C4-2B (cell line): ENCODE results near the gene CACNA1S.

Experiments
- ZFX ChIP-seq: fragments of 450-650 bp; IDR thresholded peaks from 2 replicates; pipeline ENCODE4 v1.6.1; 2017
- TF ChIP-seq, protein P1 (sequence below): fragments of 450-650 bp; conservative IDR thresholded peaks from 2 replicates; pipeline ENCODE4 v1.5.1; 2017; ENCODE audit warnings: mild to moderate bottlenecking

DNA sequence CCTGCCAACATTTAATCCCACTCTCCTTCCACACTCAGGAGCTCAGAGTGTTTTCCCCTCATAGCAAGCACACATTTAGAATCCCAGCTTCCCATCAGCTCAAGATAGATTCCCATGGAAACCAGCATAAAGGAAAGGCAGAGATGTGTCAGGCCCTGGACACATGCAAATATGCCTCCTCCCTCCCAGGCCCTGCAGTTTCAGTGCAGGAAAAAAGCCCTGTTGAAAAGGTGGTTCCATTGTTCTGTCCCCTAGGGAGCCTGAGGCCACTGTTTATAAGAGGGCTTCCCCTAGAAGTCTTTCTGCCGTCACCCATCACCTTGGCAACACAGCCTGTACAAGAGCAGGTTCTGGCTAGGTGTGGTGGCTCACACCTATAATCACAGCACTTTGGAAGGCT, 3.6 kb downstream of the CACNA1S start:
- TF ChIP-seq, protein P1, sequence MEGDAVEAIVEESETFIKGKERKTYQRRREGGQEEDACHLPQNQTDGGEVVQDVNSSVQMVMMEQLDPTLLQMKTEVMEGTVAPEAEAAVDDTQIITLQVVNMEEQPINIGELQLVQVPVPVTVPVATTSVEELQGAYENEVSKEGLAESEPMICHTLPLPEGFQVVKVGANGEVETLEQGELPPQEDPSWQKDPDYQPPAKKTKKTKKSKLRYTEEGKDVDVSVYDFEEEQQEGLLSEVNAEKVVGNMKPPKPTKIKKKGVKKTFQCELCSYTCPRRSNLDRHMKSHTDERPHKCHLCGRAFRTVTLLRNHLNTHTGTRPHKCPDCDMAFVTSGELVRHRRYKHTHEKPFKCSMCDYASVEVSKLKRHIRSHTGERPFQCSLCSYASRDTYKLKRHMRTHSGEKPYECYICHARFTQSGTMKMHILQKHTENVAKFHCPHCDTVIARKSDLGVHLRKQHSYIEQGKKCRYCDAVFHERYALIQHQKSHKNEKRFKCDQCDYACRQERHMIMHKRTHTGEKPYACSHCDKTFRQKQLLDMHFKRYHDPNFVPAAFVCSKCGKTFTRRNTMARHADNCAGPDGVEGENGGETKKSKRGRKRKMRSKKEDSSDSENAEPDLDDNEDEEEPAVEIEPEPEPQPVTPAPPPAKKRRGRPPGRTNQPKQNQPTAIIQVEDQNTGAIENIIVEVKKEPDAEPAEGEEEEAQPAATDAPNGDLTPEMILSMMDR: no peak
- no peak for TF ChIP-seq ZFX
